WERI-Rb-1 (cell line): Measurements from ENCODE around the gene RRP1B.
"Not testable (repeated sequence)": the region's sequence is repeated elsewhere in the genome, so short reads cannot be mapped to it uniquely, and the experiment has no call there.

Source experiments
- DNase-seq: peaks from one replicate; pipeline ENCODE4 v3.0.0-alpha.2; 2020
- H3K27ac ChIP-seq: fragments of 250-450 bp; sonication (Bioruptor Pico); 2 replicates; pipeline ENCODE4 v1.5.1; 2020; ENCODE audit warnings: mild to moderate bottlenecking, moderate library complexity
- H3K27me3 ChIP-seq: fragments of 250-450 bp; sonication (Bioruptor Pico); 2 replicates; pipeline ENCODE4 v1.5.1; 2021; ENCODE audit warnings: mild to moderate bottlenecking, low read depth, moderate library complexity; ENCODE audit not compliant: insufficient read depth, severe bottlenecking
- H3K36me3 ChIP-seq: fragments of 250-450 bp; sonication (Bioruptor Pico); 2 replicates; pipeline ENCODE4 v1.5.1; 2020; ENCODE audit warnings: mild to moderate bottlenecking, moderate library complexity
- H3K4me3 ChIP-seq: 2 replicates; pipeline ENCODE4 v1.5.1; 2011; ENCODE audit warnings: low read depth, mild to moderate bottlenecking, control low read depth, low read length
- H3K9me3 ChIP-seq: fragments of 250-450 bp; sonication (Bioruptor Pico); 2 replicates; pipeline ENCODE4 v1.5.1; 2021; ENCODE audit warnings: mild to moderate bottlenecking, moderate library complexity; ENCODE audit not compliant: severe bottlenecking
- TF ChIP-seq, protein P1 (sequence below): IDR thresholded peaks from 2 replicates; pipeline ENCODE4 v1.5.1; 2011; ENCODE audit warnings: low read depth, mild to moderate bottlenecking, control low read depth, inconsistent platforms, low read length

RRP1B gene

DNA sequence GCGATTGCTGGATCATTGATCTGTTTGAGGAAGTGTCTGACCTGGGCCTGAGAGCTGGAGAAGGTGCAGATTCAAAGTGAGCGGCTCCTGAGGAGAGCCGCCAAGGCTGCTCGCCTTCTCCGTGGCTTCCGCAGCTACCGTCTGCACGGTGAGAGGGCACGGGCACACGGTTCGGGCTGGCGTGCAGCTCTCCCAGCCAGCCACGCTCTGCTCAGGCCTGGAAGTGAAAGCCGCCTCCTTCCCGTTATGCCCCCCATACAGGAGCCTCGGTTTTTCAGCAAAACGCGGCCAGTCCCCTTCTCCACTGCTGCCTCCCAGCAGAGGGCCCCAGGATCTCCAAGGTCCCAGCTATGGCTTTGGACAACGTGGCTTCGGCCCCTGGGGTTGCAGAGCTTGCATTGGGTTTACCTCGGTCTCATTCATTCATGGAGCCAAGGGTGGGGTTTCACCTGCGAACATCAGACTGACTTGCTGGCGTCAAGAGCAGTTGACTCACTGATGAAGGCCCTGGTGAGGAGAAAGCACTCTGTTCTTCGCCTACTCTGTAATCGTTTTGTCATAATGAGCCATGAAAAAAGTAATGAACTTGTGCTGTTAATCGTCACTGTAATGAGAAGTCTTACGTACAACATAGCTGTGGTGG is 35.2 kb downstream of the RRP1B start:
- Histone ChIP-seq H3K9me3 (no peaks in the 10 kb centered on the region), H3K36me3 (peaks cover 61% of the 10 kb centered on the region), H3K27me3 (no peaks in the 10 kb centered on the region), H3K4me3 (no peak overlapping the region), H3K27ac (no peak overlapping the region)
- no peak for DNase-seq
- TF ChIP-seq, protein P1, sequence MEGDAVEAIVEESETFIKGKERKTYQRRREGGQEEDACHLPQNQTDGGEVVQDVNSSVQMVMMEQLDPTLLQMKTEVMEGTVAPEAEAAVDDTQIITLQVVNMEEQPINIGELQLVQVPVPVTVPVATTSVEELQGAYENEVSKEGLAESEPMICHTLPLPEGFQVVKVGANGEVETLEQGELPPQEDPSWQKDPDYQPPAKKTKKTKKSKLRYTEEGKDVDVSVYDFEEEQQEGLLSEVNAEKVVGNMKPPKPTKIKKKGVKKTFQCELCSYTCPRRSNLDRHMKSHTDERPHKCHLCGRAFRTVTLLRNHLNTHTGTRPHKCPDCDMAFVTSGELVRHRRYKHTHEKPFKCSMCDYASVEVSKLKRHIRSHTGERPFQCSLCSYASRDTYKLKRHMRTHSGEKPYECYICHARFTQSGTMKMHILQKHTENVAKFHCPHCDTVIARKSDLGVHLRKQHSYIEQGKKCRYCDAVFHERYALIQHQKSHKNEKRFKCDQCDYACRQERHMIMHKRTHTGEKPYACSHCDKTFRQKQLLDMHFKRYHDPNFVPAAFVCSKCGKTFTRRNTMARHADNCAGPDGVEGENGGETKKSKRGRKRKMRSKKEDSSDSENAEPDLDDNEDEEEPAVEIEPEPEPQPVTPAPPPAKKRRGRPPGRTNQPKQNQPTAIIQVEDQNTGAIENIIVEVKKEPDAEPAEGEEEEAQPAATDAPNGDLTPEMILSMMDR, result no peak

DNA sequence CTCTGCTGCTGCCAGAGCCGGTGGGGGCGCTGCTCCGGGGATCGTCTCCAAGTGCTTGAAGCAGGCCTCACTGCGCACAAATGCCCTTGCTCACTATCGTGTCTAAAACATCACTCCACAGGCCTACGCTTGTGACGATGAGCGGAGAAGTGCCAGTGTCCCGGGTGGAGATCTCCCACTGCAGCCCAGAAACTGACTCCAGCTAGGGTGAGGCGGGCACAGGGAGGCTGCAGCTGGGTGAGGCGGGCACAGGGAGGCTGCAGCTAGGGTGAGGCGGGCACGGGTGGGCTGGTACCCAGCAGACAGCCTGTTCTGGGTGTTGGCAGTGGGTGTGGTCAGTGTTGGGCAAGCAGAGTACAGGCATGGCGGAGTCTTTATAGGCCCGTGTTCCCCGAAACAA is 36.9 kb downstream of the RRP1B start:
- Histone ChIP-seq H3K27ac (no peak overlapping the region), H3K9me3 (no peaks in the 10 kb centered on the region), H3K36me3 (peaks cover 44% of the 10 kb centered on the region), H3K27me3 (no peaks in the 10 kb centered on the region), H3K4me3 (no peak overlapping the region)
- DNase-seq, result no peak
- TF ChIP-seq, protein P1, result no peak

DNA sequence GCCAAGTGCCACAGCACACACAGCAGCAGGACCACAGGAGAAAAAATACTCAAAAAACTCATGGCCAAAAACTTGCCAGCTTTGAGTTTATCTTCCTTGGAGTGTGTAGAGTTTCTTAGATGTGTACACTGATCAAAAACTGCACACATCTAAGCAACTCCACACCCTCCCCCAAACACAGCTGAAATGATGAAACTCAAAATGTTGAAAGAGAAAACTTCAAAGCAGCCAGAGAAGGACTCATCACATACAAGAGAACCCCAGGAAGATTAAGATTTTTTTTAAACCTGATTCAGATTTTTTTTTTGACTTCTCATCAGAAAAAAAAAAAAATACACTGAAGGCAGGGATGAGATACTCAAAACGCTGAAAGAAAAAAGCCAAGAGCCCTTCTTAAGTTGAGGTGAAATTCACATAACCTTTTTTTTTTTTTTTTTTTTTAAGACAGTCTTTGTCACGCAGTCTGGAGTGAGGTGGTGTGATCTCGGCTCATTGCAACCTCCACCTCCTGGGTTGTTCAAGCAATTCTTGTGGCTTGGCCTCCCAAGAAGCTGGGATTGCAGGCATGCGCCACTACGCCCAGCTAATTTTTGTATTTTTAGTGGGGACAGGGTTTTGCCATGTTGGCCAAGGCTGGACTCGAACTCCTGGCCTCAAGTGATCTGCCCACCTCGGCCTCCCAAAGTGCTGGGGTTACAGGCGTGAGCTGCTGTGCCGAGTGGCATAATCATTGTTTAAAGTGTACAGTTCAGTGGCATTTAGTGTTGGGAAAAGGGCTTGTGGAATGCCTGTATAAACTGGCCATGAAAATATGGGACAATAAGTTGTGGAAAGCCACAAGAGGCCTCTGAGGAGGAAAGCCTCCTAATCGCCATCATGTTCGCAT is 38.6 kb downstream of the RRP1B start:
- no peak overlapping the region for H3K4me3 ChIP-seq
- peaks cover 26% of the 10 kb centered on the region for H3K36me3 ChIP-seq
- H3K27me3 ChIP-seq, result no peaks in the 10 kb centered on the region
- no peak overlapping the region for H3K27ac ChIP-seq
- TF ChIP-seq, protein P1, result no peak
- no peak for DNase-seq
- no peaks in the 10 kb centered on the region for H3K9me3 ChIP-seq

DNA sequence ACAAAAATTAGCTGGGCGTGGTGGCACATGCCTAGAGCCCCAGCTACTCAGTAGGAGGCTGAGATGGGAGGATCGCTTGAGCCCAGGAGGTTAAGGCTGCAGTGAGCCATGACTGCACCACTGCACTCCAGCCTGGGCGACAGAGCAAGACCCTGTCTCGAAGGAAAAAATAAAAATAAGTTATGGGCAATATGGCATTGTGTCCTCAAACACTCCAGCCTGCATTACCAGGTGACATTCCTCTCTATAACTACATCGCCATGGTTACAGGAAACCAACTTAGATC is 40.1 kb downstream of the RRP1B start:
- H3K9me3 ChIP-seq, H3K4me3 ChIP-seq, H3K27me3 ChIP-seq, H3K27ac ChIP-seq, DNase-seq: not testable (repeated sequence)
- H3K36me3 ChIP-seq, result peaks cover 12% of the 10 kb centered on the region

DNA sequence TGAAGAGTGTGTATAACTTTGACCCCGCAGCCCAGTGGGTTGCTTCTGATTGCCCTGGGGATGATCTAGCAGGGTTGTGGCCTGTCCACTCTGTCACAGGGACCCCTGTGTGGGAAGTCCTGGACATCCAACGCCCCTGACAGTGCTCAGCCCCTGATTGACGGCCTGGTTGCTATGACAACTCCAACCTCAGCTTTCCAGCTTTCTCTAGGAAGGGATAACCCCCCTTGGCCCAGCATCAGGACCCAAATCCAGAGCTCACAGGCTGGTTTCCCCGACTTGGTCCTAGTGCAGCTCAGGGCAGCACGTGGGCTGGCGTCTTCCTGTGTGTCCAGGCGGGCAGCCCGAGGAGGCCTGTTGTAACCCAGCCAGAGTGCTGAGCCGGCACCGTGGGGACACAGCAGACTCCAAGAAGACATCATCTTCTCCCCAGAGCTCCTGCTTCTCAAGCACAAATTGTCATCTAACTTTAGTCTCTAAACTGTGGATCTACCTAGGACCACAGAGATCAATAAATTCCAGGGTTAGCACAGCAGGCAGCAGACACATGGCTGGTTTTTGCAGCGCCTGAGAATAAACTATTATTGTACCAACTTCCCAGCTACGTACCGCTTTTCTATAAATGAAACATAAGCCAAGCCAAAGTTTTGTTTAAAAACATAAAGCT is 40.7 kb downstream of the RRP1B start:
- no peak for DNase-seq
- TF ChIP-seq, protein P1, result no peak
- Histone ChIP-seq H3K27ac (no peak overlapping the region), H3K9me3 (no peaks in the 10 kb centered on the region), H3K36me3 (peaks cover 7% of the 10 kb centered on the region), H3K4me3 (no peak overlapping the region), H3K27me3 (no peaks in the 10 kb centered on the region)
